Measurements from ENCODE around the gene PYHIN1.

GRCh38 chr1:158930504-158930903, 848 bp upstream of the PYHIN1 start:
- TF ChIP-seq CTCF (IDR thresholded peaks at IDR 0.05) (no peak), JUNB (IDR thresholded peaks at IDR 0.05) (no peak), POLR2A (IDR thresholded peaks at IDR 0.05; ENCODE audit: low read length) (no peak), REST (IDR thresholded peaks at IDR 0.05) (no peak), POLR2AphosphoS2 (conservative IDR thresholded peaks at IDR 0.05; ENCODE audit: low read length) (no peak), GATA3 (IDR thresholded peaks at IDR 0.05; ENCODE audit: borderline replicate concordance) (no peak), CBX2 (IDR thresholded peaks at IDR 0.05; ENCODE audit: borderline replicate concordance, low read depth) (no peak), E2F6 (IDR thresholded peaks at IDR 0.05; ENCODE audit: borderline replicate concordance, low read depth) (no peak)

Data from A549 (cell line).